Measurements from ENCODE around the gene ZC3H4. TPM values are rescaled to one million over a fixed set of nuclear protein-coding genes. Genes with fewer than 3 reads are reported as not detected.
"Not testable (repeated sequence)": the region's sequence is repeated elsewhere in the genome, so short reads cannot be mapped to it uniquely, and the experiment has no call there.

Gene ZC3H4
- total RNA-seq, 1 donor from 2014 or later, result 49.3 TPM

GRCh38 chr19:47106821-47107201 is 6.8 kb downstream of the ZC3H4 start:
- no peak for ATAC-seq
- peaks cover 66% of the 10 kb centered on the region for H3K4me1 ChIP-seq
- intact Hi-C loops (cut with DNase I), result no loop called here

GRCh38 chr19:47105874-47106273 is 7.7 kb downstream of the ZC3H4 start:
- DNase-seq (no peak), ATAC-seq (no peak)
- Histone ChIP-seq H3K4me3 (no peak overlapping the region), H3K27ac (no peak overlapping the region), H3K27me3 (ENCODE audit: low read depth) (no peaks in the 10 kb centered on the region), H3K9me3 (no peaks in the 10 kb centered on the region), H3K4me1 (peaks cover 66% of the 10 kb centered on the region), H3K36me3 (peaks cover 5% of the 10 kb centered on the region)
- TF ChIP-seq CTCF (IDR thresholded peaks at IDR 0.05), result no peak
- intact Hi-C loops (cut with DNase I), result no loop called here

More at GRCh38 chr19:47106821-47107201, 6.8 kb downstream of the ZC3H4 start:
- Histone ChIP-seq H3K4me3 (no peak overlapping the region), H3K36me3 (peaks cover 5% of the 10 kb centered on the region), H3K9me3 (no peaks in the 10 kb centered on the region), H3K27ac (peak overlapping the region; percentile 67), H3K27me3 (ENCODE audit: low read depth) (no peaks in the 10 kb centered on the region)
- TF ChIP-seq CTCF (IDR thresholded peaks at IDR 0.05), result no peak
- no peak for DNase-seq

GRCh38 chr19:47104680-47105079 is 8.9 kb downstream of the ZC3H4 start:
- intact Hi-C loops (cut with DNase I), result no loop called here
- H3K27me3 ChIP-seq (ENCODE audit: low read depth), result no peaks in the 10 kb centered on the region
- no peak overlapping the region for H3K4me3 ChIP-seq
- TF ChIP-seq CTCF (IDR thresholded peaks at IDR 0.05), result no peak
- ATAC-seq (no peak), DNase-seq (no peak)
- peaks cover 57% of the 10 kb centered on the region for H3K4me1 ChIP-seq
- H3K36me3 ChIP-seq, result peaks cover 5% of the 10 kb centered on the region
- H3K27ac ChIP-seq, result no peak overlapping the region
- H3K9me3 ChIP-seq, result no peaks in the 10 kb centered on the region

GRCh38 chr19:47102346-47103060 is 11.1 kb downstream of the ZC3H4 start:
- H3K27ac ChIP-seq, result no peak overlapping the region

GRCh38 chr19:47101116-47101515 is 12.5 kb downstream of the ZC3H4 start:
- intact Hi-C loops (cut with DNase I); H3K4me3 ChIP-seq; H3K9me3 ChIP-seq; H3K27ac ChIP-seq; H3K27me3 ChIP-seq (ENCODE audit: low read depth); ATAC-seq; DNase-seq; H3K36me3 ChIP-seq: not testable (repeated sequence)
- peaks cover 56% of the 10 kb centered on the region for H3K4me1 ChIP-seq

More at GRCh38 chr19:47102346-47103060, 11.1 kb downstream of the ZC3H4 start:
- Histone ChIP-seq H3K9me3 (no peaks in the 10 kb centered on the region), H3K27me3 (ENCODE audit: low read depth) (no peaks in the 10 kb centered on the region), H3K4me1 (peaks cover 56% of the 10 kb centered on the region), H3K4me3 (no peak overlapping the region), H3K36me3 (peaks cover 5% of the 10 kb centered on the region)
- ATAC-seq (no peak), DNase-seq (no peak)
- TF ChIP-seq CTCF (IDR thresholded peaks at IDR 0.05), result no peak
- intact Hi-C loops (cut with DNase I), result no loop called here

- H3K27me3 ChIP-seq (ENCODE audit: low read depth), result no peaks in the 10 kb centered on the region
- DNase-seq (no peak), ATAC-seq (no peak)
- H3K4me1 ChIP-seq, result peaks cover 59% of the 10 kb centered on the region
- TF ChIP-seq CTCF (IDR thresholded peaks at IDR 0.05), result no peak
- intact Hi-C loops (cut with DNase I), result no loop called here
- no peak overlapping the region for H3K4me3 ChIP-seq
- no peak overlapping the region for H3K27ac ChIP-seq
- H3K9me3 ChIP-seq, result no peaks in the 10 kb centered on the region
- H3K36me3 ChIP-seq, result peaks cover 2% of the 10 kb centered on the region
Measured at GRCh38 chr19:47100290-47100689, 13.3 kb downstream of the ZC3H4 start.

All from lower lobe of right lung (tissue), 2 donors.